NB4 (cell line): ENCODE measurements around the gene DPP9.

Source experiments
- DNase-seq: peaks from one replicate; pipeline ENCODE4 v3.0.0; 2010; ENCODE audit warnings: low read depth
- H3K4me3 ChIP-seq: one replicate; pipeline ENCODE4 v1.5.1; 2011; ENCODE audit warnings: mild to moderate bottlenecking, low read depth, low read length, moderate library complexity
- CTCF ChIP-seq: IDR thresholded peaks from one replicate; pipeline ENCODE4 v1.5.1; 2012; ENCODE audit warnings: low read depth, low read length
- MAX ChIP-seq: IDR thresholded peaks from 2 replicates; pipeline ENCODE4 v1.6.1; 2011; ENCODE audit warnings: low read depth, low read length
- MYC ChIP-seq: IDR thresholded peaks from 2 replicates; pipeline ENCODE4 v1.6.1; 2011; ENCODE audit warnings: low read depth, low read length
- POLR2A ChIP-seq: IDR thresholded peaks from 2 replicates; pipeline ENCODE4 v1.6.1; 2011; ENCODE audit warnings: mild to moderate bottlenecking; ENCODE audit not compliant: insufficient read length; ENCODE audit errors: extremely low read depth

DPP9 gene

GRCh38 chr19:4636151-4636717, 87.4 kb downstream of the DPP9 start:
- DNase-seq: peak; percentile 58
- TF ChIP-seq POLR2A (no peak), MAX (no peak), CTCF (peak; percentile 32)
- no peak overlapping the region for H3K4me3 ChIP-seq

GRCh38 chr19:4635754-4636116, 87.9 kb downstream of the DPP9 start:
- no peak overlapping the region for H3K4me3 ChIP-seq
- no peak for DNase-seq
- TF ChIP-seq POLR2A (no peak), MAX (no peak), MYC (no peak), CTCF (no peak)

- peak; percentile 77 for TF ChIP-seq CTCF
- TF ChIP-seq MAX: no peak; the same call in 1 of the 2 replicates
- peak; percentile 86 for DNase-seq
These were observed 90.3 kb downstream of the DPP9 start for GRCh38 chr19:4633140-4633967.

More at GRCh38 chr19:4633140-4633967, 90.3 kb downstream of the DPP9 start:
- no peak overlapping the region for H3K4me3 ChIP-seq
